Uterus (tissue), 2 donors: Measurements from ENCODE around the gene TNFAIP8L3.

Experiments used
- POLR2A ChIP-seq, 2 donors: fragments of 450-650 bp; IDR thresholded peaks; one replicate each; pipeline ENCODE4 v1.6.1; 2016; ENCODE audit warnings: antibody characterized with exemption in 2 of 2, mild to moderate bottlenecking in 1 of 2, moderate library complexity in 1 of 2
- TF ChIP-seq, protein P1 (sequence below), 4 experiments: fragments of 200-600 bp in 2 of 4; fragments of 450-650 bp in 2 of 4; sonication (generic) in 2 of 4; IDR thresholded peaks; one replicate each; pipeline ENCODE4 v1.5.1; 2016 to 2019; ENCODE audit warnings: antibody characterized with exemption in 4 of 4, mild to moderate bottlenecking in 2 of 4, moderate library complexity in 1 of 4

- TF ChIP-seq, protein P1, sequence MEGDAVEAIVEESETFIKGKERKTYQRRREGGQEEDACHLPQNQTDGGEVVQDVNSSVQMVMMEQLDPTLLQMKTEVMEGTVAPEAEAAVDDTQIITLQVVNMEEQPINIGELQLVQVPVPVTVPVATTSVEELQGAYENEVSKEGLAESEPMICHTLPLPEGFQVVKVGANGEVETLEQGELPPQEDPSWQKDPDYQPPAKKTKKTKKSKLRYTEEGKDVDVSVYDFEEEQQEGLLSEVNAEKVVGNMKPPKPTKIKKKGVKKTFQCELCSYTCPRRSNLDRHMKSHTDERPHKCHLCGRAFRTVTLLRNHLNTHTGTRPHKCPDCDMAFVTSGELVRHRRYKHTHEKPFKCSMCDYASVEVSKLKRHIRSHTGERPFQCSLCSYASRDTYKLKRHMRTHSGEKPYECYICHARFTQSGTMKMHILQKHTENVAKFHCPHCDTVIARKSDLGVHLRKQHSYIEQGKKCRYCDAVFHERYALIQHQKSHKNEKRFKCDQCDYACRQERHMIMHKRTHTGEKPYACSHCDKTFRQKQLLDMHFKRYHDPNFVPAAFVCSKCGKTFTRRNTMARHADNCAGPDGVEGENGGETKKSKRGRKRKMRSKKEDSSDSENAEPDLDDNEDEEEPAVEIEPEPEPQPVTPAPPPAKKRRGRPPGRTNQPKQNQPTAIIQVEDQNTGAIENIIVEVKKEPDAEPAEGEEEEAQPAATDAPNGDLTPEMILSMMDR (IDR thresholded peaks at IDR 0.05), result peak; percentile 52 to 83 (median 66)
- TF ChIP-seq POLR2A (IDR thresholded peaks at IDR 0.05), result no peak
Measured at GRCh38 chr15:51132384-51133139, 37.9 kb upstream of the TNFAIP8L3 start.
